Left ventricle myocardium inferior (tissue), 1 donor: ENCODE data around the gene DYRK4. TPM values are rescaled to one million over a fixed set of nuclear protein-coding genes. Genes with fewer than 3 reads are reported as not detected.

Experiments
- DNase-seq: peaks from one replicate; pipeline ENCODE4 v3.0.0-alpha.2; 2020
- H3K27ac ChIP-seq: fragments of 200-600 bp; replicated peaks from 2 replicates; pipeline ENCODE4 v1.8.0; 2021
- H3K27me3 ChIP-seq: fragments of 200-600 bp; 2 replicates; pipeline ENCODE4 v1.8.0; 2021; ENCODE audit warnings: low read depth
- H3K36me3 ChIP-seq: fragments of 200-600 bp; 2 replicates; pipeline ENCODE4 v1.8.0; 2021
- H3K4me1 ChIP-seq: fragments of 200-600 bp; 2 replicates; pipeline ENCODE4 v1.8.0; 2021
- H3K4me3 ChIP-seq: fragments of 200-600 bp; 2 replicates; pipeline ENCODE4 v1.8.0; 2021; ENCODE audit warnings: mild to moderate bottlenecking, moderate library complexity
- H3K9me3 ChIP-seq: fragments of 200-600 bp; replicated peaks from 2 replicates; pipeline ENCODE4 v1.8.0; 2021
- intact Hi-C: fragments of 100-400 bp; cut with micrococcal nuclease; formaldehyde crosslinking; loops from one replicate; pipeline ENCODE4 v1.11.0; 2022
- total RNA-seq: library from RNA; stranded (reverse); fragmentation: NEBNext Ultra II Directional; extraction: Animal tissue kit (Norgen Biotek cat#: 25700); gene quantifications from one replicate; pipeline ENCODE4 v1.2.1, GENCODE V29; 2021
- TF ChIP-seq, protein P1 (sequence below): fragments of 200-600 bp; IDR thresholded peaks from 2 replicates; pipeline ENCODE4 v1.8.0; 2021; ENCODE audit warnings: antibody characterized with exemption, mild to moderate bottlenecking, borderline replicate concordance
- donor health status: DM: no; HTN: yes; CAD: no; lungs with severe emphysema.

Gene DYRK4
- total RNA-seq, 1 donor from 2014 or later, result 28.6 TPM

DNA sequence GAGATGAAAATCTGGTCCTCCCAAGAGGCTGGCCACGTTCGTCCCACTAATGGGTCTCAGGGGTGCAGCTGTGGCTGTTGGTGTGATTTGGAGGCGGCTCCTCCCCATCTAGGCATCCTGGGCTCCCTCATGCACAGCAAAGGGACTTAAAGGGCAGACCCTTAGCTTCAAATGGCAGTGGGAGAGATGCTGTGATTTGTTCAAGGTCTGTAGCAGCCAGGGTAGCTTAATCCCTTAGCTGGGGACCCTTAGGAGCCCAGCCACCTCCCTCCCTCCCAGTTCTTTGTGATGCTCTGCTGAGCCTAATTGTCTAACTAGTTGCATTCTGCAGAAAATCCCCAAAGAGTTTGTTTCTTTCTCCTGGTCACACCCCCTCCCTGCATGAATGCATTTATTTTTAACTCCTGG is 18.3 kb downstream of the DYRK4 start:
- H3K4me1 ChIP-seq, result no peaks in the 10 kb centered on the region
- no peak for DNase-seq
- H3K36me3 ChIP-seq, result no peaks in the 10 kb centered on the region
- no peaks in the 10 kb centered on the region for H3K9me3 ChIP-seq
- H3K4me3 ChIP-seq, result no peak overlapping the region
- intact Hi-C loops, result no loop called here
- H3K27ac ChIP-seq, result no peak overlapping the region
- H3K27me3 ChIP-seq, result peaks cover 33% of the 10 kb centered on the region
- TF ChIP-seq, protein P1, sequence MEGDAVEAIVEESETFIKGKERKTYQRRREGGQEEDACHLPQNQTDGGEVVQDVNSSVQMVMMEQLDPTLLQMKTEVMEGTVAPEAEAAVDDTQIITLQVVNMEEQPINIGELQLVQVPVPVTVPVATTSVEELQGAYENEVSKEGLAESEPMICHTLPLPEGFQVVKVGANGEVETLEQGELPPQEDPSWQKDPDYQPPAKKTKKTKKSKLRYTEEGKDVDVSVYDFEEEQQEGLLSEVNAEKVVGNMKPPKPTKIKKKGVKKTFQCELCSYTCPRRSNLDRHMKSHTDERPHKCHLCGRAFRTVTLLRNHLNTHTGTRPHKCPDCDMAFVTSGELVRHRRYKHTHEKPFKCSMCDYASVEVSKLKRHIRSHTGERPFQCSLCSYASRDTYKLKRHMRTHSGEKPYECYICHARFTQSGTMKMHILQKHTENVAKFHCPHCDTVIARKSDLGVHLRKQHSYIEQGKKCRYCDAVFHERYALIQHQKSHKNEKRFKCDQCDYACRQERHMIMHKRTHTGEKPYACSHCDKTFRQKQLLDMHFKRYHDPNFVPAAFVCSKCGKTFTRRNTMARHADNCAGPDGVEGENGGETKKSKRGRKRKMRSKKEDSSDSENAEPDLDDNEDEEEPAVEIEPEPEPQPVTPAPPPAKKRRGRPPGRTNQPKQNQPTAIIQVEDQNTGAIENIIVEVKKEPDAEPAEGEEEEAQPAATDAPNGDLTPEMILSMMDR, result no peak

DNA sequence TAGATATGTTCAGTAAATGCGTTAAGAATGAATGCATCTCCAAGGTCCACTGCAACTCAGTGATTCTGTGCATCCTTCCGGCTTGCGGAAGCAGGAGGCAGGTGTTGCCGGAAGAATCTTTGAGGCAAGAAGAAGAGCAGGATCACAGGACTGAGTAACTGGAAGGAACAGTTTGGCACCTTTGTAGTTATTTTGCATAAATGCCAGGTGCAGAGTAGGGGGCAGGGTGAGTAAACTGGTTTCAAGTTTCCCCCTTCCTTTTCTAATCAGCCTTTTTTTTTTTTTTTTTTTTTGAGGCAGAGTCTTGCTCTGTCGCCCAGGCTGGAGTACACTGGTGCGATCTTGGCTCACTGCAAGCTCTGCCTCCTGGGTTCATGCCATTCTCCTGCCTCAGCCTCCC is 22.3 kb downstream of the DYRK4 start:
- Histone ChIP-seq H3K4me1 (no peaks in the 10 kb centered on the region), H3K27ac (no peak overlapping the region), H3K4me3 (no peak overlapping the region), H3K27me3 (peaks cover 49% of the 10 kb centered on the region), H3K36me3 (no peaks in the 10 kb centered on the region), H3K9me3 (no peaks in the 10 kb centered on the region)
- TF ChIP-seq, protein P1, result no peak
- DNase-seq, result no peak
- intact Hi-C loops, result no loop called here

DNA sequence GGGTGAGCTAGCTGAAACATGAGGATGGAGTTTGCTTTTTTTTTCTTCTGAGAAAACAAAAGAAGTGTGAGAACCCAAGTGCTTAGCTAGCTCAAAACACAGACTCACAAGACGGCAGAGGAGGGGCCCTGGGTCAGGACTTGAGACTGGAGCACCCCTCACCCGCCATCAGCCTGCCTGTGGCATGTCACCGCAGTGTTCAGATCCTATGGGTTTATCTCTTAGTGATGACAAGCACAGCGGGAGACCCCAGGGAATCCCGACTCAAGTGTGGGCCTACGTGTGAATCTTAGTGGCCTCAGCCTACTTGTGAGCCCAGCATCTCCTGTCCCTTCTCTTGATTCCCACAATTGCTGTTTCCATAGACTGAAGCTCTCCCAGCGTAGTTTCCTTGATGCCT is 22.9 kb downstream of the DYRK4 start:
- no peaks in the 10 kb centered on the region for H3K4me1 ChIP-seq
- TF ChIP-seq, protein P1, result no peak
- no peak for DNase-seq
- H3K4me3 ChIP-seq, result no peak overlapping the region
- H3K27me3 ChIP-seq, result peaks cover 52% of the 10 kb centered on the region
- intact Hi-C loops, result no loop called here
- H3K27ac ChIP-seq, result no peak overlapping the region
- H3K9me3 ChIP-seq, result no peaks in the 10 kb centered on the region
- H3K36me3 ChIP-seq, result no peaks in the 10 kb centered on the region

DNA sequence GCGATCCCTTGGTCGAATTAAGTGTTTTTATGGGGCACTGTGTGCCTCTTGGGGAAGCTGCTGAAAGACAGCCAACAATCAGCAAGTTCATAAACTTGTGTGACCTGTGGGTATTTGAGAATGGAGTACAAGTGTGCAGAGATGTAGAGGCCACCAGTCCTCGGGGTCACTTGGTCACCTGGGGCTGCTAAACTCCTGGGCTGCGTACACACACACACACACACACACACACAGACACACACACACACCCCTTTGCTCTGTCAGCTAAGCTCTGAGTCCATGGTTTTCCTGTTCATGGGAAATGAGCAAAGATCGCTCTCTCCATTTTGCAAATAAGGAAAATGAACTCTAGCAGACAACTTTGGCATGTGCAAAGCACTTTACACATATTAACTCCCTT is 24.5 kb downstream of the DYRK4 start:
- Histone ChIP-seq H3K27ac (no peak overlapping the region), H3K27me3 (peaks cover 49% of the 10 kb centered on the region), H3K4me1 (no peaks in the 10 kb centered on the region), H3K36me3 (no peaks in the 10 kb centered on the region), H3K9me3 (no peaks in the 10 kb centered on the region), H3K4me3 (no peak overlapping the region)
- no peak for DNase-seq
- intact Hi-C loops, result no loop called here
- TF ChIP-seq, protein P1, result no peak

DNA sequence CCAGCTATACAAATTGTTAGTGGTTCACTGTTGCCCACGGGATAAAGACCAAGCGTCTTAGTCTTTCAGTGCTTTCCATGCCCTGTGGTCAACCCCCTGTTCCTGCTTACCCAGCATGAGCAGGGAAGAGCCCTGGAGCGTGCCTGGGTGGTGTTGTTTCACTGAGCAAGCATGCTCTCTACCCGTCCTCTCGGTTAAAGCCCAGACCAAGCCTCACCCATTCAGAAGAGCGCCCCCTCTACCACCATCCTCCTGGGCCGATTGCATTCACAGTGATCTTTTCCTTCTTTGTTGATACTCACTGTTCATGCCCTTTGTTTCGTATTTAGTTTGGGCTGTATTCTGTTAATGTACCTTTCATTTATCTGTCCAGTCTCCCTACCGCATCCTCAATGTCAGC is 25.1 kb downstream of the DYRK4 start:
- no peak overlapping the region for H3K27ac ChIP-seq
- H3K4me3 ChIP-seq, result no peak overlapping the region
- DNase-seq, result no peak
- H3K4me1 ChIP-seq, result no peaks in the 10 kb centered on the region
- intact Hi-C loops, result no loop called here
- TF ChIP-seq, protein P1, result no peak
- no peaks in the 10 kb centered on the region for H3K9me3 ChIP-seq
- H3K27me3 ChIP-seq, result peaks cover 44% of the 10 kb centered on the region
- no peaks in the 10 kb centered on the region for H3K36me3 ChIP-seq

DNA sequence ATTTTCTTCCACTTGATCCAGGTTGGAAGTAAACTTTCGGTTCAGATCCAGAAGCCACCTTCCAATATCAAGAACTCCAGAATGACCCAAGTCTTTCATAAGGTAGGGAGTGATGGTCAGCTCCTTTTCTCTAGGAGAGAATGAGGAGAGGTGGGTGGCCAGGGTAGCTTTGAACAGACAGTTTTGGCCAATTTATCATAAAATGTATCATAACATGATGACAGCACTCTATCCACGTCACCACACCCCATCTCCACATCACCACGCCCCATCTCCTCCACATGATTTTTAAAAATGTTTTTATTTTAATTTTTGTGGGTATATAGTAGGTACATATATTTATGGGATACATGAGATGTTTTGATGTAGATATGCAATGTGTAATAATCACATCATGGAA is 26.9 kb downstream of the DYRK4 start:
- DNase-seq, result no peak
- intact Hi-C loops, result no loop called here
- TF ChIP-seq, protein P1, result no peak
- Histone ChIP-seq H3K27ac (no peak overlapping the region), H3K36me3 (no peaks in the 10 kb centered on the region), H3K4me1 (no peaks in the 10 kb centered on the region), H3K4me3 (no peak overlapping the region), H3K27me3 (peaks cover 39% of the 10 kb centered on the region), H3K9me3 (no peaks in the 10 kb centered on the region)
